A673 (cell line): ENCODE results near the gene CRNKL1.

Experiments used
- CTCF ChIP-seq: fragments of 300-800, 200-600 bp; sonication (generic); conservative IDR thresholded peaks from 2 replicates; pipeline ENCODE4 v1.5.1; 2017; ENCODE audit warnings: low read depth, mild to moderate bottlenecking, antibody characterized with exemption, low read length, moderate library complexity, mixed read lengths
- EZH2 ChIP-seq: fragments of 200-600 bp; sonication (generic); IDR thresholded peaks from 2 replicates; pipeline ENCODE4 v1.6.1; 2017; ENCODE audit warnings: borderline replicate concordance, low read depth, mild to moderate bottlenecking, mixed read lengths, antibody characterized with exemption, low read length; ENCODE audit not compliant: poor library complexity, severe bottlenecking

GRCh38 chr20:19991854-19992253 lies 60.4 kb downstream of the CRNKL1 start:
- TF ChIP-seq CTCF (no peak), EZH2 (no peak)
